Activated naive CD4-positive, alpha-beta T cell treated with anti-CD3 and anti-CD28 coated beads, Interleukin-2, amount 10 ng/mL, durations not matched to agents 7 days and 5 days (primary cell): Measurements from ENCODE around the gene CTNNA3.

Experiments used
- CTCF ChIA-PET: fragments of 350-600 bp; sonication (Branson Sonifier 250); formaldehyde crosslinking; loops from one replicate; lab custom pipeline; 2021; ENCODE audit warnings: antibody characterized with exemption; lab: Charles Lee
- DNase-seq: peaks from one replicate; pipeline ENCODE4 v3.0.0-alpha.2; 2020
- H3K27ac Mint-ChIP-seq: one replicate; pipeline ENCODE4 v1.8.0; 2021; ENCODE audit warnings: mild to moderate bottlenecking, moderate library complexity, mixed read lengths
- H3K27me3 Mint-ChIP-seq: one replicate; pipeline ENCODE4 v1.8.0; 2021; ENCODE audit warnings: mild to moderate bottlenecking, mixed read lengths
- H3K36me3 Mint-ChIP-seq: one replicate; pipeline ENCODE4 v1.8.0; 2021; ENCODE audit warnings: mixed read lengths
- H3K4me1 Mint-ChIP-seq: one replicate; pipeline ENCODE4 v1.8.0; 2021; ENCODE audit warnings: mixed read lengths
- H3K4me3 Mint-ChIP-seq: one replicate; pipeline ENCODE4 v1.8.0; 2021; ENCODE audit warnings: mild to moderate bottlenecking, moderate library complexity, mixed read lengths
- H3K9me3 Mint-ChIP-seq: one replicate; pipeline ENCODE4 v1.8.0; 2021; ENCODE audit warnings: mixed read lengths

Gene CTNNA3

DNA sequence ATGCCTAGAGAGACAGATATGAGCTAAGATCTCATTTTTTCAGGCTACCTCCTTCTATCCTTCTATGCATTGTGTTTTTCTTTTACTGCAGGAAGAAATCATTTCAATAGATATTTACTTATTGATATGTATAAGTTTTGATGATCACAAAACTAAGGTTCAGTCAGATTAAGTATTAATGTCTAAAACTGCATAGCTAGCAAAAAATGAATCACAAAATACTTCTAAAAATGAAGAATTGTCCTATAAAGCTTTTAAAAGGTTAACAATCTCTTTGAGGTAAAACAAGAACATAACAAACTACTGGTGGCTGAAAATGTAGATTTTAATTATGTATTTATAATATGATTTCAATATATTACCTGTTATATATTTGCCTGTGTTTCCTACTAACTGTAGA, 1403.1 kb downstream of the CTNNA3 start:
- Mint-ChIP-seq H3K27me3 (no peaks in the 10 kb centered on the region), H3K4me3 (no peak overlapping the region), H3K4me1 (no peaks in the 10 kb centered on the region), H3K9me3 (no peaks in the 10 kb centered on the region), H3K36me3 (no peaks in the 10 kb centered on the region), H3K27ac (no peak overlapping the region)
- CTCF ChIA-PET = no interaction called here
- DNase-seq = no peak

DNA sequence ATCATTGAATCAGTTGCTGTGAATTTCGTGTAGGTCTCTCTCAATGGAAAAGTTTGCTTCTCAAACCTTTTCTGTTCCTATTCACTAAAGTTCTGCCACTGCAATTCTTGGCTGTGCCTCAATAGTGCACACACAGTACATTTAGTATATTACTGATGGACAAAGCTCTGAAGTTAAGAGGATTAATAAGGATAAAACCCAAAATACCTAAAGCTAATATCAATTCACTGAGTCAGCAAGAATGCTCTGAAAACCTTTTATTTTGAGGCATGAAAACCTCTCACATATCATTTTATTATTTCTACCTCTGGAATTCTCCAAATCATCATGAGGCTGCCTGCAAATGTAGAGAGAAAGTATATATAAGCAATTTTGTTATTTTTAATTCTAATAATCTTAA, 1403.5 kb downstream of the CTNNA3 start:
- CTCF ChIA-PET = no interaction called here
- Mint-ChIP-seq H3K4me3 (no peak overlapping the region), H3K4me1 (no peaks in the 10 kb centered on the region), H3K27me3 (no peaks in the 10 kb centered on the region), H3K27ac (no peak overlapping the region), H3K36me3 (no peaks in the 10 kb centered on the region), H3K9me3 (no peaks in the 10 kb centered on the region)
- no peak for DNase-seq

DNA sequence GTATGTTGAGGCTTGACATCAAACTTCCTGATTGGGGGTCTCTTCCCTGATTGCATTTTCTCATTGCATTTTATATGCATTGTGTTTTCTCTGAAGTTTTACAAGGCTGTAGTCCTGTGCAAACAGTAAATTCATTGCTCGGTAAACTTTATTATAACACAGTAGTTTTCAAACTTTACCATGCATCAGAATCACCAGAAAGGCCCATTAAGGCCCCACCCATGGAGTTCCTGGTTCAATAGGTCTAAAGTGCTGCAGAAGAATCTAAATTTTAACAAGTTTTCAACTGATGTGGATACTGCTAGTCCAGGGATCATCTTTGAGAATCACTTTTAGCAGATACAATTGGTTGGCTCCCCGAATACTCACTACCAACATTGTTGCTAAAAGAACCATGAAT, 1404.9 kb downstream of the CTNNA3 start:
- no peaks in the 10 kb centered on the region for H3K36me3 Mint-ChIP-seq
- CTCF ChIA-PET = no interaction called here
- no peak for DNase-seq
- H3K9me3 Mint-ChIP-seq = no peaks in the 10 kb centered on the region
- H3K27me3 Mint-ChIP-seq = no peaks in the 10 kb centered on the region
- H3K27ac Mint-ChIP-seq = no peak overlapping the region
- no peak overlapping the region for H3K4me3 Mint-ChIP-seq
- no peaks in the 10 kb centered on the region for H3K4me1 Mint-ChIP-seq

DNA sequence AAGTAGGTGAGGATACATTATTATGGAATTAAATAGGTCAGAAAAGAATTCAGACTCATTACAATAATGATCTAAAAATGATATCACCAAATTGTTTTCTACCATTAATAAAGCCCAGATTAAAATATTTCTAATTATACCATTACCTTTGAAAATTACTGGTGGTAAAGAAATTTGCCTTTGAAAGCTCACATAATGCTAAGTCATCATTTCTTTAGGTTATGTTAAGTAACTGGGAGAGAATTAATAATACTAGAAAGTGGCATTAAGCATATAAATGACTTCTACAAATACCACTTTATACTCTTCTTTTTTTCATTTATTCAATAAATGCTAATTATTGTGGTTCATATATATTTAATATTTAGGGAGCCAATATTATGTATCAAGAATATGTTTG, 1411.4 kb downstream of the CTNNA3 start:
- no peak overlapping the region for H3K27ac Mint-ChIP-seq
- no peaks in the 10 kb centered on the region for H3K9me3 Mint-ChIP-seq
- no peak overlapping the region for H3K4me3 Mint-ChIP-seq
- CTCF ChIA-PET = no interaction called here
- no peaks in the 10 kb centered on the region for H3K36me3 Mint-ChIP-seq
- H3K27me3 Mint-ChIP-seq = no peaks in the 10 kb centered on the region
- no peak for DNase-seq
- H3K4me1 Mint-ChIP-seq = no peaks in the 10 kb centered on the region

DNA sequence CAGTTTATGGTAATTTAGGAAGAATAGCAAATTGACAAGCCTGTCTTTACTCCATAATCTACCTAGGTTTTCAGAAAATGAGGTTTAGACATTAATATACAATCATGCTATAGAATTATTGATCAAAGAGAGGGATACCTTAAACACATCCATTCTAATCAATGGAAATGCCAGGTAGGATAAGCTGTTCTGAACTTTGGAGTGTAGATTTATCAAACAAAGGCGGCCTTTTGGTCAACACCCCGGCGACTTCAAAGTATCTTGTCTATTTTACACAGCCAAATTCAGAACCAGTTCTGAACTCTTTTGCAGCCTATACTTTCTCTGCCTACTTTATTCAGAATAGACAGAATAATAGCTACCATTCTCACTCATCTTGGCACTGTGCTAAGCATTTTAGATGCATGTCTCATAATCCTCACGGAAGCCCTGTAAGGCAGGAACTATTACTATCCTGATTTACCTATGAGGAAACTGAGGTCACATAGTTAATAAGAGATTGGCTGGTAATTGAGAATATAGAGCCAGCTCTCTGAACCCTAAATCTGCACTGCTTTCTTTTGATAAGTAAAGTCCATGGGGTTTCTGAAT, 1412.0 kb downstream of the CTNNA3 start:
- H3K9me3 Mint-ChIP-seq = no peaks in the 10 kb centered on the region
- CTCF ChIA-PET = no interaction called here
- H3K27ac Mint-ChIP-seq = no peak overlapping the region
- H3K4me3 Mint-ChIP-seq = no peak overlapping the region
- no peaks in the 10 kb centered on the region for H3K27me3 Mint-ChIP-seq
- H3K4me1 Mint-ChIP-seq = no peaks in the 10 kb centered on the region
- no peaks in the 10 kb centered on the region for H3K36me3 Mint-ChIP-seq
- DNase-seq = no peak

DNA sequence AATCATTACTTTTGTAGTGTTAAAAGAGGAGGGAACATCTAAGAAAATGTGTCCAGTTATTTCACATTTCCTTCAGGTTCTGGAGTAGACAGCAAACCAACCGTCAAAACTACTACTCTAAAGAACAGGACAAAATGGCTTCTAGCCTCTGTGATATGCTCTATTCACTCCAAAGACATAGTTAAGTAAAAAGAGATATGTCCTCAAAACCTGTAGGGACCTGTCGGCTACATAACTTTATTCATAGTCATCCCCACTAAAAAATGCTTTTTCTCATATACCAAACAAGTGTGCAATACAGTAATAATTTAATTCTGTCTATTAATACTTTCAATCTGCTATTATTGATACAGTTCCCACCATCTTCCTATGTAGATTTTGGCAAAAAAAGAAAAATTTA, 1412.9 kb downstream of the CTNNA3 start:
- no peak for DNase-seq
- CTCF ChIA-PET = no interaction called here
- H3K9me3 Mint-ChIP-seq = no peaks in the 10 kb centered on the region
- no peak overlapping the region for H3K4me3 Mint-ChIP-seq
- no peaks in the 10 kb centered on the region for H3K36me3 Mint-ChIP-seq
- H3K27ac Mint-ChIP-seq = no peak overlapping the region
- no peaks in the 10 kb centered on the region for H3K27me3 Mint-ChIP-seq
- no peaks in the 10 kb centered on the region for H3K4me1 Mint-ChIP-seq

DNA sequence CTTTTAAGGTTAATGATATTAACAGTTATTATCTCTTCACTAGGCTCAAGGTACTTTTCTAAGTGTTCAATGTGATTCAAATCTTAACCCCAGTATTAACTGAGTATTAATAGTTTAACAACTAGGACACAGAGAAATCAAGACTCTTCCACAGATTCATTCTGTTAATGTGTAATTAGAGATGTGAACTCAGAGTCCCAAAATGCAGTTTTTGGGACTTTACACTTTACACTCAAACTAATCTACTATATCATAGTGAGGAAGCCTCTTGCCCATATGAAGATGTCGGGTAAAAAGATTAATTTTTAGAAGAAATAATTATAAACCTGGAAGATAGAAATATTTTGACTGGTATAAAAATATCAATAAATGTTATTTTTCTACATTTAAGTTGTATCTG, 1414.7 kb downstream of the CTNNA3 start:
- H3K9me3 Mint-ChIP-seq = no peaks in the 10 kb centered on the region
- CTCF ChIA-PET = no interaction called here
- DNase-seq = no peak
- no peaks in the 10 kb centered on the region for H3K27me3 Mint-ChIP-seq
- no peak overlapping the region for H3K27ac Mint-ChIP-seq
- H3K36me3 Mint-ChIP-seq = no peaks in the 10 kb centered on the region
- H3K4me3 Mint-ChIP-seq = no peak overlapping the region
- H3K4me1 Mint-ChIP-seq = no peaks in the 10 kb centered on the region

DNA sequence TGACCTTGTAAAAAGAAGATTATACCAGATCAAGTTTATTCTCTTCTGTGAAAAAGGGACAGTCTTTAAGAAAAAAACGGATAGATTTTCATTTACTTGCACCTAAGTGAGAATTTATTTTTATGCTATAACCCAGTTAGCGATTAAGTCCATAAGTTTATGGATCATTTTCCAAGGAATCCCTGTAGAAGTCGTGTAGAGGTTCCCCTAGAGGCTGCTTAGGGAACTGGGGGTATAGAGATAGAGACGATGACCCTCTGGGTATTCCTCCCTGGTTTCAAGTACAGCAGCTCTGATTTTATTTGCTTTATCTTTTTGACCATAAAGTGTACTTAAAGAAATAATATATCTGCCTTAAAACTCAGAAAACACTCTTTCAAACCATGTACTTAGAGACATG, 1418.5 kb downstream of the CTNNA3 start:
- DNase-seq = no peak
- Mint-ChIP-seq H3K4me3 (no peak overlapping the region), H3K27me3 (no peaks in the 10 kb centered on the region), H3K4me1 (no peaks in the 10 kb centered on the region), H3K27ac (no peak overlapping the region), H3K36me3 (no peaks in the 10 kb centered on the region), H3K9me3 (no peaks in the 10 kb centered on the region)
- CTCF ChIA-PET = no interaction called here

DNA sequence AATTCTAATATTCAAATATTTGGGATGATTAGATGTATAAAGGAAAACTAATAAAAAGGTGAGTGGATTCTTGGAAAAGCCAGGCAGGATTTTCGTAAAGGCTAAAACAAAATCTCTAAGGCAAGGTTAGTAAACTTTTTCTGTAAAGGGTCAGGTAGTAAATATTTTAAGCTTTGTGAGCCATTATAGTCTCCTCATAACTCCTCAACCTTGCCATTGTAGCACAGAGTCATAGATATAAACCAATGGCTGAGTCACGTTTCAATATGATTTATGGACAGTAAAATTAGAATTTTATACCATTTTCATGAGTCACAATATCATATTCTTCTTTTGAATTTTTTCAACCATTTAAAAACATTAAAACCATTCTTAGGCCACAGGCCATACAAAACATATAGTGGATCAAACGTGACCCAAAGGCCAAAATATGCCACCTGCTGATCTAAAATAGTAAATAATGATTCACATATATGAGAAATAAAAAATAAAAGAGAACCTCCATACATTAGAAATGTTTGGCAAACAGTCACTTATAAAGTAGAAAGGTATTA, 1422.0 kb downstream of the CTNNA3 start:
- Mint-ChIP-seq H3K4me3 (no peak overlapping the region), H3K4me1 (no peaks in the 10 kb centered on the region), H3K9me3 (no peaks in the 10 kb centered on the region), H3K36me3 (no peaks in the 10 kb centered on the region), H3K27me3 (no peaks in the 10 kb centered on the region), H3K27ac (no peak overlapping the region)
- CTCF ChIA-PET = no interaction called here
- DNase-seq = no peak

DNA sequence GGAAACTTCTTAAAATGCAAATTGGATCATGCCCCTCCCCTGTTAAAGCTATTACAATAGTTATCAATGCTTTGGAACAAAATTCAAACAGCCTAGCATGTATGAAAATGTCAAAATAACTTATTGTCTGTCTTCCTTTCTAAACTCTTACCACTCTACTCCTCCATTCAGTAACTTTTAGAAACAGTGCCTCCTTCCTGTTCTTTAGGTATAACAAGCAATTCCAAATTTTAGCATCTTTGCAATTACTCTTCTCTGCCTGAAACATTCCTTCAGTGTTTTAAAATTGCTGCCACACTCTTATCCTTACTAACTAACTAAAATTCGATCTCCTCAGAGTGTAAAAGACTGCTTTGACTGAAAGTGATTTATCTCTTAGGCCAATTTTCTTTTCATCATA, 1430.6 kb downstream of the CTNNA3 start:
- no peak for DNase-seq
- Mint-ChIP-seq H3K4me1 (no peaks in the 10 kb centered on the region), H3K9me3 (peaks cover 4% of the 10 kb centered on the region), H3K36me3 (no peaks in the 10 kb centered on the region), H3K4me3 (no peak overlapping the region), H3K27ac (no peak overlapping the region), H3K27me3 (no peaks in the 10 kb centered on the region)
- CTCF ChIA-PET = no interaction called here

DNA sequence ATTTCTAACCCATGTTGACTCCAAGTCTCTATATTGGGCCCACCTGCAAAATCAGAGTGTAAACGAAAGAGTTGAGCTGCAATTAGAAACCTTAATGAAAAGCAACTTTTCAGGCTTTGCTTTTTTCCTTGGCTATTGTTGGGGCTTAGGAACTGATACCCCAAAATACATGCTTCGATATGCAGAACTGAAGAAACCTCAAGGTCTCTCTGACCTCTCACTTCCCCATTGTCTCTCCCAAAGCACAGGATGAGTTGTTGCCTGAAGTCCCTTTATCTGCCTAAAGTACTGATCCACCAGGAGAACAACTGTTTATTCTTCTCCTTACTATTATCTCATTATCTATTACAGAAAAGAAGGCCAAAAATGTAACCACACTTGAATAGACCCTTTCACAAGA, 1436.2 kb downstream of the CTNNA3 start:
- Mint-ChIP-seq H3K36me3 (no peaks in the 10 kb centered on the region), H3K4me1 (no peaks in the 10 kb centered on the region), H3K27me3 (no peaks in the 10 kb centered on the region), H3K9me3 (peaks cover 4% of the 10 kb centered on the region), H3K27ac (no peak overlapping the region), H3K4me3 (no peak overlapping the region)
- DNase-seq = no peak
- CTCF ChIA-PET = no interaction called here

DNA sequence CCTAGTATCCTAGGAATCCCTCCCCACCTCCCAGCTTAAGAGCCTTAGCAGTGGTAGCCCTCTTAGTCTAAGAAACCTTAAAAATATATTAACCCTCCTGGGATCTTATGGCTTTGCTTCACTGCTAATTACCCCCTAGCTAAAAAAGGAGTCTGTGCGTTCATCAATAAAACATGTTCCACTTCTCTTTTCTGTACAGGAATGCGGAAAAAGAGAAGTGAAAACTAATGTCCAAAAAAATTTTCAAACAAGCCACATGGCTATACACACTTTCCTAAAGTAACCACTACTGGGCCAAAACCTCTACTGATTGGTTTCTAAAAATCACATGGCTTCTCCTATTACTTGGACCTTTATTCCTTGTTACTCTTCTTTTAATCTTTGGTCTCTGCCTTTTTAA, 1437.3 kb downstream of the CTNNA3 start:
- CTCF ChIA-PET = no interaction called here

DNA sequence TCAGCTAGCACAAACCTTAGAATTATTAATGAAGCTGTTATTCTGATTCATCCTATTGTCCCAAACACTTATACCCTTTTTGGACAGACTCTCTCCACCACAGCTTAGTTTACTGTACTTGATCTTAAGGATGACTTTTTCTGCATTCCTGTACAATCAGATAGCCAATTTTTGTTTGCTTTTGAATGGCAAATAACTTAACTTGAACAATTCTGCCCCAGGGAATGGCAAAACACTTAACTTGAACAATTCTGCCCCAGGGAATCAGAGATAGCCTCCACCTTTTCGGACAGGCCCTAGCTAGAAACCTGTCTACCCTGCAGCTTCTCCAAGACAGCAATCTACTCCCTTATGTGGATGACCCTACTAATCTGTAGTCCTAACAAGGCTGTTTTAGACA, 1438.2 kb downstream of the CTNNA3 start:
- no peak overlapping the region for H3K27ac Mint-ChIP-seq
- CTCF ChIA-PET = no interaction called here
- DNase-seq = no peak
- no peaks in the 10 kb centered on the region for H3K36me3 Mint-ChIP-seq
- no peaks in the 10 kb centered on the region for H3K27me3 Mint-ChIP-seq
- no peaks in the 10 kb centered on the region for H3K4me1 Mint-ChIP-seq
- no peak overlapping the region for H3K4me3 Mint-ChIP-seq
- H3K9me3 Mint-ChIP-seq = peaks cover 4% of the 10 kb centered on the region

More for the DNA sequence above, 1437.3 kb downstream of the CTNNA3 start:
- no peaks in the 10 kb centered on the region for H3K27me3 Mint-ChIP-seq
- H3K27ac Mint-ChIP-seq = no peak overlapping the region
- H3K9me3 Mint-ChIP-seq = peaks cover 4% of the 10 kb centered on the region
- H3K36me3 Mint-ChIP-seq = no peaks in the 10 kb centered on the region
- H3K4me3 Mint-ChIP-seq = no peak overlapping the region
- no peak for DNase-seq
- no peaks in the 10 kb centered on the region for H3K4me1 Mint-ChIP-seq

DNA sequence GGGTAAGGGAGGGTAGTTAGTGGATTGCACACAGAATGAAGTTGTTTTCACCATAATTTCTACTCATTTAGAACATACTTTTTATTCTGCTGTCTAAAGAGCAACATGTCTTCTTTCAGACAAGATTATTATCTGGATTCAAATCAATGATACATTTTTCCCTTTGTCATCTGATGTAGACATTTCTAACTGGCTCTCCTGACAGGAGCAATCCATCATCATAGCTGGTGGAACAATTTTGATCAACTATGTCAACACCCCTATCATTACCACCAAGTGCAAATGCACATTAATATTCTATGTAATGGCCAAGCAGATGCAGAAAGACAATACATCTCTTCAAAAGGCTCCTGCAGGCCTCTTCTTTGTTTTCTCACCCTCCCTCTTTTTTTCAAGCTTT, 1443.0 kb downstream of the CTNNA3 start:
- H3K27me3 Mint-ChIP-seq = no peaks in the 10 kb centered on the region
- H3K9me3 Mint-ChIP-seq = peaks cover 2% of the 10 kb centered on the region
- no peak overlapping the region for H3K27ac Mint-ChIP-seq
- CTCF ChIA-PET = no interaction called here
- H3K4me3 Mint-ChIP-seq = no peak overlapping the region
- H3K36me3 Mint-ChIP-seq = no peaks in the 10 kb centered on the region
- DNase-seq = no peak
- no peaks in the 10 kb centered on the region for H3K4me1 Mint-ChIP-seq

DNA sequence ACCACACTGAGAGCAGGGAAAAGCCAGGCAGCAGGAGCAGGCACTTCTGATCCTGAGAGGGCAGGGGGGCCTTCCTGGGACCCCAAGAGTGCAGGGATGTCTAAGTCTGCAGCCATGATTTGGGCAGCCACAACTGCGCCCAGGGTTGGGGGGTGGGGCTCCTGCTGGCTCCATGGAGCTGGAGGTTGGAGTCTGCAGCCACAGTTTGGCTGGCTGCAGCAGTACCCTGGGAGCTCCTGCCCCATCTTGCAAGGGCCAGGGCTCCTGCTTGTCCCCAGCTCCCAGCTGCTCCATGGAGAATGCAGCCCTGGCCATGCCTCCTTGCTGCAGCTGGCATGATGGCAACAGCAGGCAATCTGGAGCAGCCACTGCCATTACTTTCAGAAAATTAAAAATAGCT, 1449.8 kb downstream of the CTNNA3 start:
- H3K9me3 Mint-ChIP-seq = no peaks in the 10 kb centered on the region
- H3K27me3 Mint-ChIP-seq = no peaks in the 10 kb centered on the region
- no peak for DNase-seq
- CTCF ChIA-PET = no interaction called here
- H3K4me1 Mint-ChIP-seq = no peaks in the 10 kb centered on the region
- H3K27ac Mint-ChIP-seq = no peak overlapping the region
- H3K36me3 Mint-ChIP-seq = no peaks in the 10 kb centered on the region
- H3K4me3 Mint-ChIP-seq = no peak overlapping the region

DNA sequence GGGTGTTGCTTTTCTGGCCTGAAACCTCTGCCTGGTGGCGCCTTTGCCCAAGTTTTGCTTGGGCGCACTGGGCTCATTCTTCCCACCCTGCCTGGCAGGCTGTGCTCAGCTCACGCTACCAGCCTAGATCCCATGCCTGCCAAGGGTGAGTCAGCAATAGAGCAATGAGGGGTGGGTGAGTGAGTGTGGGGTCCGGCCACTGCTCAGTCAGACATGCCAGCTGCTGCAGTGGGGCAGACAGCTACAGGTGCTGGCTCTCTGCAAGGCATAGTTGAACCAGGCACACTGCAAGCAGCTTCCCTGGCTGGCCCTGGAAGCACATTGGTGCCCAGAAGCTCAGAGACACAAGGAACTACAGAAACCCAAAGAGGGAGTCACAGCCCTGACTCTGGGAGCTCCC, 1451.0 kb downstream of the CTNNA3 start:
- CTCF ChIA-PET = no interaction called here
- H3K36me3 Mint-ChIP-seq = no peaks in the 10 kb centered on the region
- no peaks in the 10 kb centered on the region for H3K4me1 Mint-ChIP-seq
- no peaks in the 10 kb centered on the region for H3K27me3 Mint-ChIP-seq
- H3K27ac Mint-ChIP-seq = no peak overlapping the region
- no peak for DNase-seq
- no peaks in the 10 kb centered on the region for H3K9me3 Mint-ChIP-seq
- H3K4me3 Mint-ChIP-seq = no peak overlapping the region
